ENCODE data around the gene PBX3.
A peak's percentile ranks its signal among the peaks of the same experiment; 100 is the strongest.

Gene PBX3

DNA sequence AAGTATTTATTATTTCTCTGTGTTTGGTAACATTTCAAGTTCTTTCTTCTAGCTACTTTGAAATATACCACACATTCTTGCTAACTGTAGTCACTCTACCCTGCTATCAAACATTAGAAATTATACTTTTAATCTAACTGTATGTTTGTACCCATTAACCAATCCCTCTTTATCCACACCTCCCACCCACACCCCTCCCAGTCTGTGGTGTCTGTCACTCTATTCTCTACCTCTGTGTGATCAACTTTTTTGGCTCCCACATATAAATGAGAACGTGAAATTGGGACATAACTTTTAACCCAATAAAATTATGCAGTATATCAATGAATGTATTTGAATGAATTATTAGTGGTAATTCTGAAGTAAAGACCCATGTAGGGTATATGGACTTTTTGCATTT is 79.7 kb downstream of the PBX3 start:
- ATAC-seq, result no peak

DNA sequence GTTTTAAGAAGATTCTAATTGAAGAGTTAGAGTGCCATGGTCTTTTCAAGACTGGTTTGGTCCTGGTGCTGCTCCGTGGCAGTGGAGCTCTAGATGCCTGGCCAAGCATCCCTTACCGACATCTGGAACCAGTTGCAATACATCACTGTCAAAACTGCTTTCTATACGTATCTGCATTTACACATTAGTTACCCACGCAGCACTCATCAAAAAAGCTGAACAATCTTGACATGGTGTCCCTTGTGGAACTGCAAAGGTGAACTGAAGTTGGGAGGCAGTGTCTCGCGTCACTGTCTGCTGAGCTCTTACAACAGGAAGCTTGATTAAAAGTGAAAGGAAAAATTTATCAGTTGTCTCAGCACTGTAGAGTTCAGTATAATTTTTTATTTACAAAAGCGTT is 82.6 kb downstream of the PBX3 start:
- peak; percentile 86 to 90 for ATAC-seq

DNA sequence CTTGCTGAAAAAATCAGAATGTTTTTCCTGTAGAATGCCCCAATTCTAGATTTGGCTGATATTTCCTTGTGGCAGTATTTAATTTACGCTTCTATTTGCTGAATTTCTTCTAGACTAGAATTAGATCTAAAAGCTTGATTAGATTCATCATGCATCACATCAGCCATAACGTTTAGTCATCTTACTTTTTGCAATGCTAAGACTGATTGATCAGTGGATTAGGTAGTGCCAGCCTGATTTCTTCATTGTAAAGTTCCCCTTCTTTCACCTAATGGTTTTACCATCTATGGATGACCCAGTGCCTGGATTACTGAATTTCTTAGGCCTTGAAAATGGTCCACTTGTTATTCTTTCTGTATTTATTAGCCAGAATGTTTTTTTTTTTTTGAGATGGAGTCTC is 83.9 kb downstream of the PBX3 start:
- ATAC-seq, result peak in 1 of 2 donors; percentile 59

DNA sequence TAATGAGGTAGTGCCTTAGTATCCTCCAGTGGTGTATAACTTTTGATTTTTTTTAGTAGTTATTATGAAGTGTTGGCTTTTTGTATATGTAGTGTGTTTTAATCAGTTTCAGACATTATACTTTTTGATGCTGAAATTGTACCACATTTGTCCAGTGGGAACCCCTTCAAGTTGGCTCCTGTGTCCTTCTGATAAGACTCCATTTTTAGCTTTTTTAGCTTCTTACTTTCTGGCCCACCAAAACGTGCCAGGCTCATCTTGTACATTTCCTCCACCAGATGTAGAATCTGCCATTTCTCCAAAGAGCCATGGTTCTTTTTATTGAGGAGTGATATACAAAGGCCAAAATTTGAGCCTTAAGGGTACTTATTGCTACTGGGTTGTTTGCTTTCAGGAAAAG is 84.4 kb downstream of the PBX3 start:
- ATAC-seq, result no peak

DNA sequence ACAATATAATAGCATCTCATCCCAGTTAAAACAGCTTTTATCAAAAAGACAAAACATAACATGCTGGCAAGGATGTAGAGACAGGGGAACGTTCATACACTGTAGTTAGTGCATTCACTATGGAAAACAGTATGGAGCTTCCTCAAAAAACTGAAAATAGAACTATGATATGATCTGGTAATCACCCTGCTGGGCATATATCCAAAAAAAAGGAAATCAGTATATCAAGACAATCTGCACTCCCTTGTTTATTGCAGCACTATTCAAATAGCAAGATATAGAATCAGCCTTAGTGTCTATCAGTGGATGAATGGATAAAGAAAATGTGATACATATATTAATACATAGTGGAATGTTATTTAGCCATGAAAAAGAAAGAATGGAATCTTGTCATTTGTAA is 88.5 kb downstream of the PBX3 start:
- ATAC-seq, result no peak

DNA sequence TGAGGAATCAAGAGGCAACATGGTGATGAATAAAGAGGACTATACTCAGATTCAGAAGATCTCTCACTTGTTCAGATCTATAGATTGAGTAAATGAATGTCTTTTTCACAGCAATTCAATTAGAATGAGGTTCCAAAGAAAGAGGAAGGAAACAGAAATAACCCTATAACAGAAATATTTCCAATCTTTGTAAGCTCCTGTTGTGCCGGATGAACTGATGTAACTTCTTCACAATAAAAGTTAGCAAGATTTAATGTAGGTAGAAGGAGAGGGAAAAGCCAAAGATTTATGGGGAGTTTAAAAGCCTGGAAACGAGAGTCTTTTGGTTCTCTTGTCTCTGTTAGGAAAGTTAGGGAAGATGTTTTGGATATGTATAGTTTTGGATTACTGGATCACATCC is 92.1 kb downstream of the PBX3 start:
- no peak for ATAC-seq

DNA sequence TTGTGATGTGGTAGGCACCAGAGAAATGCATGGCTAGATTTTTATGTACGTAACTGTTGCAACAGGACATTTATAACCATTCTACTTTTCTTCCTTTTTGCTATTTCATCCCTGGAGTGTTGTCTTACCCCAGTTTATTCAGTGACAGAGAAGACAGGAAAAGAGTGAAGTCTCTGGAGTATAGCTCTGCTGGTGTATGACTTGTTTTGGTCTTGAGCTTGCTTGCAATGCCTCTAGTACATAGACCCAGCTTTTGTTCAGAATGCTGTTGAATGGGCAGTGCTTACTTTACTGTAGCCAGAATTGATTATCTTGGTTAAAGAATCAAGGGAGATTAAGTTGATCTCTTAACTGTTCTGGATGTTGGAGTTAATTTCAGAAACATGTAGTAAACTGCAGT is 94.3 kb downstream of the PBX3 start:
- ATAC-seq, result no peak

DNA sequence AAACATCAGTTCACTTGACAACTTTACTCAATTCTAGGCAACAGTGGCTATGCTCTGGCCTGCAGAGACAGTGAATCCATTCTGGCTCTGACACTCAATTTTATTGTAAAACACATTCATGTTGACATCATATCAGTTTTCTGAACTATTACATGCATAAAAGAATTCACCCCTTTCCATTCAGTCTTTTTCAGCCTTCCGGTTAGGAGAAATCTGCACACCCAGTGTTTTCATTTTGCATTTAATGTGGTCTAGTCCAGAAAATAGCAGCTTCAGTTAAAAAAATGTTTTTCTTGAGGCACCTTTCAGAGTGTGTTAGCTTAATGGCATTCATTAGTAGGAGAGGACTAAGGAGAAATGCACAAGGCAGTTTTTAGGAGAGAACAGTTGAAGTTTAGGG is 95.1 kb downstream of the PBX3 start:
- no peak for ATAC-seq

DNA sequence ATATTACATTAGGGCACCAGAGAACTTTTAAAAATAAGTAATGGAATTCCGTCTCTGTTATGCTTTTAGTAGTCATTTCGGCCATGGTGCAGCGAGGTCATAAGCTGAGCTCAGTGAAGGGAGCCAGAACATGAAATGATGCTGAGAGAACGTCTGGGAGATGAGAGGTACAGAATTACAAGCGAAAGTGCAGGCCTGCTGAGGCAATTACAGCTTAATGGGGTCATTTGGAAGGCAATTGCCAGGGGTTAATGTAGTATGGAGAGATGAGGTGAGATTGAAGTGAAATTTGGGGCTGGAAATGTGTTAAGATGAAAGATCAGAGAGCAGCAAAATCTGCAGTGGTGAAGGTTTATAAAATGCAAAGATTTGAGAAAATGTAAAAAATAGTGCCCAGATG is 96.5 kb downstream of the PBX3 start:
- ATAC-seq, result no peak

DNA sequence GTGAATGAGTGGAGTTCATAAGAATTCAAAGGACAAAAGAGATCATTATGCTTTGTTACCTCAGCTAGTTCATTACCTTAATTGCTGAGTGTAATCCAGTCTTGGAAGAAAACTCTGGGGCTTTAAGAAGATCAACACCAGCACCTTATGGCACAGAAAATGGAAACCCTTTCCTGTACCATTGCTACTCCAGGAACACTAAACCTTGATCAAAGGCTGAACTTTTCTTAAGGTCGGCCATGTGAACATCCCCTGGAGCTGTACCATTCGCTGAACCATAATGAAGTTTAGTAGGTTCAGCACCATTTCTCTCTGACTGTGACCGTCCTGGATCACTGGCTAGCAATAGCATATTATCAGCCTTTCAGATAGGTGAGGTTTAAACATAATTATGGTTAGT is 97.4 kb downstream of the PBX3 start:
- ATAC-seq, result no peak

DNA sequence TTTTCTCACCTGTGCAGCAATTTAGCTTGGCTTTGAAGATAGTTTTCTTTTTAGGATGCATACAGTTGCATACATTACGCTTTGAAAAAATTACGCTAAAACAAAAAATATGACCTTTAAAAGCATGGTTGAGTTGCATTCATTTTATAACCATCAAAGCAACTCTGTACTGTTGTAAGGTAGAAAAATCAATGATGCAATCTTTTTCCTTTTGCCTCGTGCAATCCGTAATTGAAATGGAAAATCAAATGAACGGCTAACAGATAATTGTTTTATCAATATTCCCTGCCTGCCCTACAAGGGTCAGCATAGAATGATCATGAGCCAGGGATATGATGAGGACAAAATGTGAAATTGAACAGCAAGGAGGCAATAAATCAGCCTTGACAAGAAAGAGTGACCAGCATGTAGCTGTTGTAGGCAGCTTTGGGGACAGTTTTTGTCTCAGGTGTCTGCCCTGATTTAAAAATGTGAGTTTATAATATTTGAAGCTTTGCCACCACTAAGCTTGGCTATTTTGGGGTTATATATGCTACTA is 98.2 kb downstream of the PBX3 start:
- ATAC-seq, result no peak

DNA sequence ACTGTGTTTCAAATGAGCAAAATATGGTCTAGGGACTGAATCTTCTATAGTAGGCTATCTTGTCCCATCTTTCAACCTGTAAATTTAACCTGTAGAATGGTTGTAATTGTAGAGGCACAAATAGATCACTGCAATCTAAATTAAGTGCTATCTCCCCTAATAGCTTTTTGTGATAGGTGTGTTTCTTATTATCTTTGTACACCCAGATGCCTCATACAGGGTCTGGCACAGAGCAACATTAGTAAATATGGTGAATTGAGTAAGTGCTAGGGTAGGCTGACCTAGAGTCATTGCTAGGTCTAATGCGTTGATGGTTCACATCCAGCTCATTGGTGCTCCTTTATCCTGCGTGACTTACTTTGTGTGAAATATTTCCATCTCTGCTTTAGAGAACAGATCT is 100.6 kb downstream of the PBX3 start:
- ATAC-seq, result no peak

DNA sequence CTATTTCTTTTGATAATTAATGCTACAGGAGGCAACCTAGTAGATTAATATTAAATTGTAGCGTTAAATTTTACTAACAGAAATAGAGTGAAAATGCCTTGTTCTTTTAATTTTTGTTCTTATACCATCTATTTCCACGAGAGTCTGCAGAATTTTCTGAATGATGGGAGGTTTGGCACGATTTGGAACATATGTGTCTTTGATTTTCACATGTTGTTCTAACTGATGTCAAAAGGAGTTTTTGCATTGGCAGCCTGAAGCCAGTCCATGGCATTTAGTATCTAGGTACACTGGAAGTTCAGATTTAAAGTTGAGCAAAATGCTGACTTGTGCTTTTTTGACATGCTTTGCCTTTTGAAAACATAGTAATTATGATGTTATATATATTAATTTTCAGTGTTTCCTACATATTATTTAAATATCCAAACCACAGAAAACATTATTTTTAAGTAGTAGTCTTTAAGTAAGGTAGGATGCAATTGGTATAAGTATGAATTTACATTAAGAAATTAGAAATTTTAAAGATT is 103.0 kb downstream of the PBX3 start:
- no peak for ATAC-seq

DNA sequence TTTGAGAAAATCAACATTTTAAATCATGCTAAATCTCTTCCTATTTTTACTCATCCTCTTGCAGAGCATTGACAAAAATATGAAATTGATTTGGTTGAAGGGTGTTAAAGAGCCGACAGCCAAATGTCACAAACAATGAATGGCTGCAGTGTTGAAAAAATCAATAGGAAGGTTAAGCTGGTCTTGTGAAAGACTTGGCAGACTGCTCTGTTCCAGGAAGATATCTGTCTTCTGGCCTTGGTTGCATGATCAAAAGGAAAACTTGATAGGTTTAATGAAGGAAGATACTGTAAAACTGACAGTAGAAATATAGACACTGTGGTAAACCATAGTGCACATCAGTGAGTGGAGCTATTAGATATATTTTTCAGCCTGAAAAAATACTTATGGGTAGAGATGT is 103.6 kb downstream of the PBX3 start:
- ATAC-seq, result no peak

DNA sequence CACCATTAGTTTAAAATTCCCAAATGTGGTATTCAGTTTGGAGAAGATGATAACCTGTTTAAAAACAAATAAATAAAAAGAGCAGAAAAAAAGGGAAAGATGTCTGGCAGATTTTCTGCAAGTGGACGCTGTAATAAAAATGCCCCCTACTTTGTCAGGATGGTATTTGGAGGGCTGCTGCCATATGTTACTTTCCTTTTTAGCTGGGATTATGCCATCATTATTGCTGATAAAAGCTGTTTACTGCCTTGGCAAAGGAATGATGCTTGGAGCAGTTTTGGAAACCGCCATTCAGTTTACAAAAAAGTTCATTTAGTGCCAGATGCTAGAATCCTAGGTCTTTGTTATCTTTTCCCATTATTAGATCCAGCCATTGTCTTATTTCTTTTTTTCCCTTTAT is 104.8 kb downstream of the PBX3 start:
- ATAC-seq, result no peak

DNA sequence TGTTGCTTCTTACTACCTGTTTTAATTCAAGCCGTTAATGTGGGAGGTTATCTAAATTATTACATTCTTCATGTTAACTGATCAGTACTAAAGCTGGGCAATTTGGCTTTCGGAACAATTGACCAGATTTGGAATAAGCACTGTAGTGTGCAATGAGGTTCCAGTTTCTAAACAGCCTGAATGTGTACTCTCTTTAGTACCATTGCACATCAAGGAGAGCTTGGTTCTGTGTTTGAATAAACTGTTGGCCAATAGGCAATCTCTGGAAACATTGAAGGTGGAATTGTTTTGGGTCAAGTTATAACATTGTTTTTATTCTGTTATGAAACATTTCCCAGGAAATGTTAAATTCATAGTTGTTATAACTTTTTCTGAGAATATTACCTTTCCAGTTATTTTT is 105.2 kb downstream of the PBX3 start:
- ATAC-seq, result no peak

DNA sequence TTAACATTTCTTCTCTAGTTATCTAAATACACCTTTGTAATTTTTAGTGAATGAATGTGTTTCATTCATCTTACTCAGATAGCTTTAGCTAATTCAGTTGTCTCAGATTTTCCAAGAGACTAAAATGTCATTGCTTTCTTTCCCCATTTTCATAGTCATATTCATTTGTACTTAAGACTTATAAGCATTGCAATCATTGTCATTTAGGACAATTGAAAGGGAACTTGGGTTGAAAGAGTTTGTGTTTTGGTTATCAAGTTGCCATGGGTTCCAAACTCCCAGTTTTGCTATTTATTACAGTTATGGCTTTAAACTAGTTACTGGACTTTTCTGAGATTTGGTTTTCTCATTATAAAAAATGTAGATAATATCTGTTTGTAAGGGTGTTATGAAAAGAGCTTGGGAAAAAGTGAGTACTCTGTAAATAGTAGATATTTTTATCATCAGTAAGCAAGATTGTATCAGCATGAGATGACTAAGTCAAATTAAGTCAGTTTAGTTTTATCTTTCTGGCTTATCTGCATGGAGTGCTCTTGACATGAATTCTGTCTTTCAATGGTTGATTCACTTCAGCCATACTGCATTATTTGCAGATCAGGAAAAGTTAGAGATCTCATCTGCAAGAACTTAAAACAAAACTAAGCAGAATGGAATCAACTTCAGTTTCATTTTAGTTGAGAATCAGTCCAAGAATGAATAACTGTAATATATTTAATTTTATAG is 107.5 kb downstream of the PBX3 start:
- peak in 1 of 2 donors; percentile 20 for ATAC-seq

DNA sequence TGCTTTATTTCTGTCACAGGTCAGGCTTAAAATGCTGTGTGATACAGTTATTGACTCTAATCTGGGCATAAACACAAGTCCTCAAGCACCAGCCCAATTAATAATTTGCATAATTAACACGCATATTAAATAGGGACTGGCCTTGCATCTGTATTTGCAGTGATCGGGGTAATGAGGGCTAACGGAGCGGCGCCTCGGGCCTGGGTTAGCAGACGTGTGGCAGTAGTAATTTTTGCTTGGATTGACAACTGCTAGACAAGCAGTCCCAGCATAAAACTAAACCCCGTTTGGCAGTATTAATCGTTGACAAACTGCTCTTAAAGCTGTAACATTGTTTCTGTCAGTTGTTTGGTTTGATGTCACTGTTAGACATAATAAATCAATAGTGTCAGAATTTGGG is 109.2 kb downstream of the PBX3 start:
- ATAC-seq, result no peak

DNA sequence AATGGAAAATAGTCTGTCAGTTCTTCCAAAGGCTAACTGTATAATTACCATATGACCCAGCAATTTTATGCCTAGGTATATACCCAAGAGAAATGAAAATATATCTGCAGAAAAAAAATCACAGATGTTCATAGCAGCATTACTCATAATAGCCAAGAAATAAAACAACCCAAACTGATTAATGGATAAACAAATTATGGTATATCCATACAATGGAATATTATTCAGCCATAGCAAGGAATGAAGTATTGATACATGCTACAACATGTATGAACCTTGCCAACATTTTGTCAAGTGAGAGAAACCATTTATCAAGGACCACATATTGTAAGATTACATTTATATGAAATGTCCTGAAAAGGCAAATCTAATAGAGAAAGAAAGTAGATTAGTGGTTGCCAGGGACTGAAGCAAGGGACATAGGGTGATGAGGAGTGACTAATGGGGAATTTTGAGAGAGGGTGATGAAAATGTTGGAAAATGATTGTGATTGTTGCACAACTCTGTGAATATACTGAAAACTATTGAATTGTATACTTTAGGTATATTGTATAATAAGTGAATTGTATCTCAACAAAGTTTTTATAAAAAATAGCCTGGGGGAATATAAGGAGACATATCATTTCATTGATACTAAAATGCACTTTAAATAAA is 114.4 kb downstream of the PBX3 start:
- ATAC-seq, result no peak

DNA sequence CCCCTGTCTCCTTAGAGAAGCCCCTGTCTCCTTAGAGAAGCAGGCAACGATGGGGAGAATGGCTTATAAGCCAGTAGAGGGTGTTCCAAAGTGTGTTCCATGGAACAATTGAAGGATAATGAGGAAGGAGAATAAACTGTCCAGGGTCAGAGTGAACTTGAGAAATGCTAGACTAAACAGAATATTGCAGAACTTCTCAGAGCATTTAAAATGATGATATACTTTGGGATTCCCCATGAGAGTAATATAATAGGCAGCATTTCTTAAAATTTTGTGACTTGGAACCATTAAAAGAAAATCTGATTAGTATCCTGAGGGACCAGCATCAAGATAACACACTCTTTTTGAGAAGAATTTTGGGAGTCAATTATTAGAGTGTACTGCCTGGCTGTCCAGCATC is 116.8 kb downstream of the PBX3 start:
- ATAC-seq, result no peak

DNA sequence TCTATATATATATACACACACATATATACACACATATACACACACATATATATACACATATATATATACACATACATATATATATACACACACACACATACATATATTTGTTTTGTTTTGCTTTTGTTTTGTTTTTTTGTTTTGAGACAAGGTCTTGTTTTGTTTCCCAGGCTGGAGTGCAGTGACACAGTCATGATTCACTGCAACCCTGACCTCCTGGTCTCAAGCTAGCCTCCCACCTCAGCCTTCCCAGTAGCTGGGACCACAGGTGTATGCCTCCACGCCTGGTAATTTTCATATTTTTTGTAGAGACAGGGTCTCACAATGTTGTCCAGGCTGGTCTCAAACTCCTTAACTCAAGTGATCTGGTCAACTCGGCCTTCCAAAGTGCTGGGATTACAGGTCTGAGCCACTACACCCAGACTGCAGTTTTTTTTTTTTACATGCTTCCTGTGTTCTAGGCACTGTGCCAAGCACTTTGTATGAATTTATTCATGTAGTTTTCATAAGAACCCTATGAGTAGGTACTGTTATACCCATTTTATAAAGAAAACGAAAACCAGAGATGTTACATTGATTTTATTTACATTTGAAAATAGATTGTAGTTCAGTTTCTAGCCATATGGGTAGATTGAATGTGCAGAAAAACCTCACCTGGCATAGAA is 120.7 kb downstream of the PBX3 start:
- ATAC-seq, result no peak

DNA sequence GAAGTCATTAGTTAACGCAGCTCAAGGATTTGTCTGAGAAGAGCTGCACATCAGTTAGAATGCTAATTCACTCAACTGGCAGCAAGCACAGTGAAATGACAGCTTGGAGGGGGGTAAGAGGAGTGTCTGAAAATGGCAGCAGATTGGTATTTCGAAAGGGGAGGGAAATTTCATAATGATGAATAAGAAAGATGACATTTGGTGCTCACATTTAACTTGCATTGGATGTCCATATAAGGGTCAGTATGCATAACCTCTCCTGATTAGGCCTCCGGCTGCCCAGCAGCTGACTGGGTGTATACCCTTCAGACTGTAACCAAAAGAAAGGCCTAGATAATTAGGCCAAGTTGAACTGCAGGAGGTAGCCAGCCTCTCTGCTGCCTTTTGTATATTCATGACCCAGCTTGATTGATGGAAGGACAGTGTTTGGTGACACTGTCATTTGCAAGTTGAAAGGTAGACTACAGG is 131.0 kb downstream of the PBX3 start:
- ATAC-seq, result no peak

DNA sequence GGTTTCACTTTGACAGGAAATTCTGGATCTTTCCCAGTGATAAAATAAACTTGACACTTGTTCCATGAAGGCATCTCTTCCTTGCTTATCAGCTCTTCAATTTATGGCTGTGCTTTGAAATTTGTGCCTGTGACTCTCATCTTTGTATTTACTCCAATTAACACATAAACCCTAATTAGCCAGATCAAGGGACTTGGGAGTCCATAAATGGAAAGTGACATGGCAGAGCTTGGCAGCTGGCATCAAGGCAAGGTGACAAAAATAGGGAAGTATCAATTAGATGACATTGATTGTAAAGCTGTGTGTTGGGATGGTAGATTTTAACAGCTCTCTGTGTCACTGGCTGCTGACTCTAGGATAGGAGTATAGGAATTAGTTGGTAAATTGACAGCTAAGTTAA is 133.9 kb downstream of the PBX3 start:
- ATAC-seq, result no peak

Measured in activated CD4-positive, CD25-positive, alpha-beta regulatory T cell treated with anti-CD3 and anti-CD28 coated beads, Interleukin-2, amount 50 U/mL, for 24 hours (primary cell).